ENCODE results near the gene LHPP. TPM values are rescaled to one million over a fixed set of nuclear protein-coding genes. Genes with fewer than 3 reads are reported as not detected.
A peak's percentile ranks its signal among the peaks of the same experiment; 100 is the strongest.

LHPP gene
- total and polyA plus RNA-seq, 8 donors: 12.2 to 26.8 (median 15.0) TPM

DNA sequence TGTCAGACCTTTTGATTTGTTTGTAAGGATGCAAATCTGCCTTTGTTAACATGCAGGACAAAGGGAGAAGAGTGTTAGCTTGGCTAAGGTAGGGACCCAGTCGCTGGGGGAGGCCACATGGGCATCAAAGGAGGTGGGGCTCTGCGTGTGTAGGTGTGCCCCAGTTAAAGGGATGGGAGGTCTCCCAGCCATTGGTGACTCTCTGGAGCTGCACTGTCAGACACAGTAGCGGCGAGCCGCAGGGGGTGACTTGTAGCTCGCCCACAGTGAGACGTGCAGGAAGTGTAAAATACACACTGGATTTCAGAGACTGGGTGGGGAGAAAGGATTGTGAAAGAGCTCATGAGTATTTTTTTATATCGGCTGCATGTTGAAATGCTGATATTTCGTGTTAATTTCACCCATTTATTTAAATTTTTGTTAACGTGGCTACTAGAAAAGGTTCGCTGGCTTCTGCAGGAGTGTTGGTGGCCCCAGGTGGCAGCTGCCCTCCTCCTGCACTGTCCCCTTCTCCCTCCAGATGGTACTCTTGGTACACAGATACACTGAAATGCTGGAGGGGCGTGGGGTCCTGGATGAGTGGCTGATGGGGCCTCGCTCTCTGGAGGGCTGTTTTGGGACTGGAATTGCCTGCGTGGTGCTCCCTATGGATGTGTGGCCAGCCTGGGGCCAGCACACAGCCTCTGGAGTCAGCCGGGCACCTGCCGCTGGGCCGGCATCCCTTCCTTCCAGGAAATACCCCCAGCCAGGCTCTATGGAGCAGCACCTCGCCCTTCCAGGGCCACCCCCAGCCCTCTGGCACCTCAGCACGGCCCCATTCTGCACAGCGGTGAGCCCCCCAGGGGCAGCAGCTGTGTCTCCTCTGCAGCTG, 59.2 kb downstream of the LHPP start:
- no peak overlapping the region for H3K4me3 ChIP-seq
- H3K27me3 ChIP-seq: no peaks in the 10 kb centered on the region
- peaks cover 7 to 17% of the 10 kb centered on the region in 2 donors for H3K4me1 ChIP-seq
- H3K27ac ChIP-seq: no peak overlapping the region
- TF ChIP-seq, protein P1, sequence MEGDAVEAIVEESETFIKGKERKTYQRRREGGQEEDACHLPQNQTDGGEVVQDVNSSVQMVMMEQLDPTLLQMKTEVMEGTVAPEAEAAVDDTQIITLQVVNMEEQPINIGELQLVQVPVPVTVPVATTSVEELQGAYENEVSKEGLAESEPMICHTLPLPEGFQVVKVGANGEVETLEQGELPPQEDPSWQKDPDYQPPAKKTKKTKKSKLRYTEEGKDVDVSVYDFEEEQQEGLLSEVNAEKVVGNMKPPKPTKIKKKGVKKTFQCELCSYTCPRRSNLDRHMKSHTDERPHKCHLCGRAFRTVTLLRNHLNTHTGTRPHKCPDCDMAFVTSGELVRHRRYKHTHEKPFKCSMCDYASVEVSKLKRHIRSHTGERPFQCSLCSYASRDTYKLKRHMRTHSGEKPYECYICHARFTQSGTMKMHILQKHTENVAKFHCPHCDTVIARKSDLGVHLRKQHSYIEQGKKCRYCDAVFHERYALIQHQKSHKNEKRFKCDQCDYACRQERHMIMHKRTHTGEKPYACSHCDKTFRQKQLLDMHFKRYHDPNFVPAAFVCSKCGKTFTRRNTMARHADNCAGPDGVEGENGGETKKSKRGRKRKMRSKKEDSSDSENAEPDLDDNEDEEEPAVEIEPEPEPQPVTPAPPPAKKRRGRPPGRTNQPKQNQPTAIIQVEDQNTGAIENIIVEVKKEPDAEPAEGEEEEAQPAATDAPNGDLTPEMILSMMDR (IDR thresholded peaks at IDR 0.05): no peak
- no peaks in the 10 kb centered on the region for H3K9me3 ChIP-seq
- H3K36me3 ChIP-seq: peaks cover 0 to 3% of the 10 kb centered on the region in 2 donors
- DNase-seq: peak in 2 of 4 donors; percentile 49 to 64
- intact Hi-C loops (cut with DNase I): no loop called here
- peak; percentile 10 for ATAC-seq

DNA sequence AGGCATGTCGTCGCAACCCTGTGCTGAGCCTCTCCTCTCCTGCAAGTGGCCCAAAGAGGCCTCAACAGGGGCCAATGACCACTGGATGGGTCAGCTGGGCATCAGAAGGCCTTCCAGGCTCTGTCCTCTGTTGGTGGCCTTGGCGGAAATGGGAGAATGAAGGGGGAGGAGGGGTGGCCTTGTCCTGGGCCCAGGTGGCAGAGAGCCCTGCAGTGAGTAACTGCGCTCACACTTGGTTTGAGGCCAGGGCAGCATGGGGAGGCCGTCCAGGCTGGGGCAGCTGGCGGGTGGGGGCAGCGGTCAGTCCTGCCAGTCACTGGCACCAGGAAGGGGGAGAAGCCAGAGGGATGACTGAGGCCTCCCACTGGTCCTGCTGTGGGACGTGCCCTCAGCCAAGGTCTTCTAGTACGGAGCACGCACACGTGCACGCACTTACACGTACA, 59.8 kb downstream of the LHPP start:
- Histone ChIP-seq H3K4me3 (no peak overlapping the region), H3K9me3 (no peaks in the 10 kb centered on the region), H3K36me3 (peaks cover 0 to 3% of the 10 kb centered on the region in 2 donors), H3K27ac (no peak overlapping the region), H3K4me1 (peaks cover 7 to 17% of the 10 kb centered on the region in 2 donors), H3K27me3 (no peaks in the 10 kb centered on the region)
- TF ChIP-seq, protein P1 (IDR thresholded peaks at IDR 0.05): no peak
- intact Hi-C loops (cut with DNase I): no loop called here
- ATAC-seq: no peak
- DNase-seq: peak in 1 of 4 donors; percentile 33

DNA sequence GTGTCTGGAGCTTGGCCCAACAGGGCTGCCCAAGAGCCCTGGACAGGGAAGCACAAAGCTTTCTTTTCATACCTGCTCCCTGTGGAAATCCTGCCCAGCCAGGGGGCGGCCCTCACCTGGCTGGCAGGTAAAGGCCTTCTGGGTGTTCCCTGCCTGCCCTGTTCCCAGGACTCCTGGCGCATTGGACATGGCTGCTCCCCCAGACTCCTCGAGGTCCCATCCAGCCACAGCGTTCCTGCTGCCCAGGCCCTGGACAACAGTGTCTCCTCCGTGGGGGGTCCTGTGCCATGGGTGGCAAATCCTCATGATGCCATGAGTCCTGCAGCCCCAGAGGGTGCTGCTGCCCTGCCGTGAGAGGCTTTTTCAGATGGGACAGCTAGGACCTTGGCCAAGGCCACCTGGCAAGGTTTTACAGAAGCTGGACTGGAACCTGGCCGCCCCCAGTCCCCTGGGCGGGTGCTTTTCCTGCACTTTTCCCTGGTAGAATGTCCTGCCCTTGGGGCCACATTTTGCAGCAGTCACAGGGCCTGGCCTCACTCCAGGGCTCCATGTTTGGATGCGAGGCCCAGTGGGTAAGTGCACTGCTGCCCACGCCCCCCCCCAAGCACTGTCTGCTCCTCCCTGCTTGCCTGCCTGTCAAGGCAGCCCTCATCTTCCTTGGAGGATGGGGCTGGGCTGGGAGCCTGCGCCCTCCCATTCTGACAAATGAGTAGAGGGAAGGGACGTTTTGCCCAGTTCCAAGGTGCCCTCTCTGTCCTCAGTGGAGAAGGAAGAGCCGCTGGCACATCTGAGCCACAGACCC, 60.7 kb downstream of the LHPP start:
- ATAC-seq (no peak), DNase-seq (peak in 1 of 4 donors; percentile 60)
- peaks cover 7 to 17% of the 10 kb centered on the region in 2 donors for H3K4me1 ChIP-seq
- intact Hi-C loops (cut with DNase I): no loop called here
- H3K9me3 ChIP-seq: no peaks in the 10 kb centered on the region
- no peak overlapping the region for H3K4me3 ChIP-seq
- H3K27ac ChIP-seq: peak overlapping the region in 1 of 2 donors; percentile 74
- TF ChIP-seq, protein P1 (IDR thresholded peaks at IDR 0.05): no peak
- H3K27me3 ChIP-seq: no peaks in the 10 kb centered on the region
- peaks cover 0 to 3% of the 10 kb centered on the region in 2 donors for H3K36me3 ChIP-seq

DNA sequence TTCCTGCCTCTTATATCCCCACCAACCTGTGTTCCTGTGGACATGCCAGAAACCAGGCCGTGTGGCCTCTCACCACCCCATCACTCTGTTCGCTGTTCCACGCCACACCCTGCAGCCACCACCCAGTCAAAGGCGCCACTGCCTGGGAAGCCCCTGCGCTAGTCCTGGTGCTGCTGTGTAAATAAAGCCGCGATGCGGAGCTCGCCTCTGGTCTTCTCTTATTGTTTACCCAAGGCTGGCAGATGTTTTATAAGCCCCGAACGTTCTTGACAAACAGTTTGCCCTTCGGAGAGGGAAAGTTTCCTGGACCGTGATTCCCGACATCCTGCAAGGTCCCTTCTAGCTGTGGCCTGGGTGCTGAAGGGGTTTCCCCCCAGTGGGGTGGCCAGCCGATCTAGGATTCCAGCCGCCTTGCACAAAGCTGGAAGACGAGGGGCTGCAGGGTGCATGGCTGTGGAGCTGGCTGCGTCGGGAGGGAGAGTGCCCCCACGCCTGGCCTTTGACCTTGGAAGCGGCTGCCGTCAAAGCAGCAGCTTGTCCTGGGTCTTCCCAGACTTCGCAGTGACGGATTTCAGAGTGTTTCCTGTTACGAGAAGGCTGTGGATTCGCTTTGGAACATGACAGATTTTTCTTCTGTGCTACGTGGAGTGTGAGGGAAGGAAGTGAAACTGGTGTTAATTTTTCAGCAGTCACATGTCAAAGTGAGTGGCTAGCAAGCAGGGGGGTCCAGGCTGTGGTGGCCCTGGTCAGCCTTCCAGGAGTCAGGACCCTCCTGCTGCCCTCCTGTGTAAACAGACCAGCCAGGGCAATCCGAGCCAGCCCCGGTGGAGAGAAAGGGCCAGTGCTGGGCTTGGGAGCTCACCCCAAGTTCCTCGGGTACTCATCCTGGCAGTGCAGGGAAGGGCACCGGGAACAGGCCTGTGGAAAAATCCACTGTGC, 61.6 kb downstream of the LHPP start:
- no peaks in the 10 kb centered on the region for H3K36me3 ChIP-seq
- intact Hi-C loops (cut with DNase I): no loop called here
- TF ChIP-seq, protein P1 (IDR thresholded peaks at IDR 0.05): no peak
- ATAC-seq (peak; percentile 56), DNase-seq (peak; percentile 60 to 73 (median 62))
- no peaks in the 10 kb centered on the region for H3K9me3 ChIP-seq
- no peaks in the 10 kb centered on the region for H3K27me3 ChIP-seq
- peaks cover 7 to 17% of the 10 kb centered on the region in 2 donors for H3K4me1 ChIP-seq
- H3K27ac ChIP-seq: peak overlapping the region; percentile 63 to 74
- peak overlapping the region; percentile 9 to 16 for H3K4me3 ChIP-seq

Measured in left lung (tissue), 10 donors.